ENCODE measurements around the gene VSNL1.

VSNL1 gene

DNA sequence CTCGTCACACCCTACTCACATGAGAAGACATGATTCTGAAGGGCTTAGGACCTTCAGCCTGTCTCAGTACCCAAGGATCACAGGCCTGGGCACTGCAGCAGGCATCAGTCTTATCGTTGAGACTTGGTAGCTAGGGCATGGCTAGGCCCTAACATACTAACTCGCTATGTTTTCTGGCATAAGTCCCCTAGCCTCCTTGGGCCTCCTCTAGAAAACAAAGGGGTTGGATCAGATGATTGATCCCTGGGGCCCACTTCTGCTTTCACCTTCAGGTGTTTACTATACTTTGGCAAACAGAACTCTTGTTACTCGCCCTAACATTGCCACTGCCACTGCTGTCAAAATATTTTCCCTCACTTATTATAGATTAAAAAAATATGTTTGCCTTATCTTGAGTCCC is 44.2 kb downstream of the VSNL1 start:
- DNase-seq: no peak

DNA sequence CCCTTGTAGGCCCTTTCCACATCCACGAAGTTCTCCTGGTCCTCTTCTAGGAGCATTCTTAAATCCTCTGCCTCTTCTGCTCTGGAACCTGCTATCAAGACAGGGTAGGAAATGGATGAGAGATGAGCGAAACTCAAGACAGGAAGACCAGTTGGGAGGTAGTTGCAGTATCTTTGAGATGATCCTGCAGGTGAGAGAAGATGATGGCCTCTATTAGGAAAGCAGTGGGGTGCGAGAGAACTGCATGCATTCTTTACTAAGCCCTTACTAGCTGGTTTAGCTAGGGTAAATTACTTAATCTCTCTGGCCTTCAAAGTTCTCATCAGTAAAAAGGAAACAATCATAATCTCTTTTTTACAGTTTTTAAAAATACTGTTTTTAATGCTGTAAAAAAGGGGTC is 47.0 kb downstream of the VSNL1 start:
- DNase-seq: no peak

DNA sequence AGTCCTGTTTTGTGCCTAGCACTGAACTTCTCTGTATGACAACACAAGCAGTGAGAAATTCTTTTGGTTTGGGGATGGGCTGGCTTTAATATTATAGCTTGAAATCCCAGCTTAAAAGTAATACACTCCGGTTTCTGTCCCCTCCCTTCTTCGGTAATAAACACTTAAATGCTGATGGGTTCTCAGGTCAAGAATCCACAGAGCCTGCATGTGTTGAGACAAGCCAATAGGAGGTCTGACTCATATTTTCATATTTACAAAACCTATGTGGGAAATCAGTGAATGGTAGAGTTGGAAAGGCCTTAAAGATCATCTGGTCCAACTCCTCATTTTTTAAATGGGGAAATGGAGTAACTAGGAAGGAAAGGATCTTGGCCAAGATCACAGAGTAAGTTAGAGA is 47.5 kb downstream of the VSNL1 start:
- DNase-seq: no peak

DNA sequence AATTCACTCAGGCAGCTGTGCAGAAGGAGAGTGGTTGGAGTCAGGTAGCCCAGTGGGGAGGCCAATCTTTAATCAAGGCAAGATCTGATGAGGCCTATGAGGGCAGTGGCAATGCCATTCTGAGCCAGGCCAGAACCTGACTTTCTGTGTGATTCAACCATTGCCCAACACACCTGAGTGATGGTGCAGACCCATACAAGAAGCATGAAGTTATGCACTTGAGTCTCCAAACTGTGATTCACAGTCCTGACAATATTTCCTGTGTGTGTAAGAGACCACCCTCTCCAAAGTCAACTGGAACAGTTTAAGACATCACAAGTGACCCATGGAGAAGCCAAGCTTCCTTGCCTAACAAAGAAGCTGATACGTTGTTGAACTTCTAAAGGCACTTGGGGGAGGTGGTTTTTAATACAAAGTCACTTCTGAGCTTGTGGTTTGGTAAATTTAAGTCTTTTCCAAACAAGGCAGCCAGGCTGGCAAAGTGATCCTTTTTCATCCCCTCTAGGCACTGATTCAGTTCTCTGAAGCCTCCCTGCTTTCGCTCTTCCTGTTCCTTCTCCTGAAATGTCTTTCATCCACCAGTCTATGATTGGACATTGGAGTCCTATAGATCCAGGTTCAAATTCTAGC is 49.0 kb downstream of the VSNL1 start:
- DNase-seq: no peak

DNA sequence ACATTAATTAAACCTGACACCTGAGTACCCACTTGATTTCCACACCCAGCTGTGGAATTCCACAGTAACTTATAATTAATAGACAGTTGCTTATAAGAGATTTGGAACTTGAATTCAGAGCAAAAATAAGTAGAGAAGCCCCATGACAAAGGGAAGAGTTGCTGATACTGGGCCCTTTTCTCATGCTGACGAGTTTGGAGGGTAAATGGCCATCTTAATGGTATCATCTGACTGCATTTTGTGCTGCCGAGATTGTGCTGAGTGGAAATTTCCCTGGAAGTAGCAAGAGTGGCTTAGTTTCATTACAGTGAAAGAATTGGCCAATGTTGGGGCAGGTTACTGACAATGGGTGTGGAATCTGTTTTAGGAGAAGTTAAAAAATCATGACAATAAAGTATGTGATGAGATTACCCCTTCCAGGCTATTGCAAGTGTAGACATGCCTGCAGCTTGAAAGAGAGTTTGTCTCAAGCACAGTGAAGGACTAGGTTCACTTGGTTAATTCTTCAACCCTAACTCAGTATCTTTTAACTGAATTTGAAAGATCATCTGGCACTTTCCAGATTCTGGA is 49.9 kb downstream of the VSNL1 start:
- no peak for DNase-seq

DNA sequence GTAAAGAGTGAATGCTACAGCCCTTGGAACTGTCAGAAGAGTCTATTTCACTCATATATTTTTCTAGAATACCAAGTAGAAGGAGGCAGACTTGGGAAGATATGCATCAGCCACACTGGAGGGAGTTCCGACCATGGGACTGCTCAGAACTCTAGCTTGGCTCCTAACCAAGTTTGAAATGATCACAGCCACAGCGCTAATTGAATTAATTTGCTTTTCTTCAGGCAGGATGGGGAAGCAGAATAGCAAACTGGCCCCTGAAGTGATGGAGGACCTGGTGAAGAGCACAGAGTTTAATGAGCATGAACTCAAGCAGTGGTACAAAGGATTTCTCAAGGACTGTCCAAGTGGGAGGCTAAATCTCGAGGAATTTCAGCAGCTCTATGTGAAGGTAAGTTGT is 51.4 kb downstream of the VSNL1 start:
- DNase-seq: no peak

DNA sequence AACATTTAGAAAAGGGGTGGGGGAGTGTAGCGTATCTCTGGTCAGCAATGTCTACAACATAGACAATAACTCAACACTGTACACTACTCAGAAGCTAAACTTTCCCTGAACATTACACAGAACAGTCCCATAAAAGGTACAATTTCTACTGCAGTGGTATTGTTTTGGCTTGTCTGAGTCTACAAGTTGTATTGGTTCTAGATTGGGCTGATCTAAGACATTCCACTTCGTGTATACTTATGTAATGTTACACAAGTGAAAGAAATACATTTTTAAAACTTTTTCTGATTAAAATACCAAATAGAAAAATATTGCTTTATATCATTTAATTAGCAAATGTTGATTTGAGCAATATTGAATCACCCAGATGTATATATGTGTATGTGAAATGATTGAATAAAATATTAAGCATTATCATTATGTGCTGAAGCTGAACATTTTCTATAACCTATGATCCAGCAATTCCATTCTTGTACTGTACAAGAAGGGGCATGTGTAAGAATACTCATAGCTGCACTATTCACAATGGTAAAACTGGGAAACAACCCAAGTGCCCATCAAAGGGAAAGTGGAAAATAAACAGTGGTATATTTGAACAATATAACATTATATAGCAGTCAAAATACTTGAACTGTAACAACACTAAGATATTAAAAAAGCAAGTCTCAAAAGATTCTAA is 52.4 kb downstream of the VSNL1 start:
- DNase-seq: no peak

DNA sequence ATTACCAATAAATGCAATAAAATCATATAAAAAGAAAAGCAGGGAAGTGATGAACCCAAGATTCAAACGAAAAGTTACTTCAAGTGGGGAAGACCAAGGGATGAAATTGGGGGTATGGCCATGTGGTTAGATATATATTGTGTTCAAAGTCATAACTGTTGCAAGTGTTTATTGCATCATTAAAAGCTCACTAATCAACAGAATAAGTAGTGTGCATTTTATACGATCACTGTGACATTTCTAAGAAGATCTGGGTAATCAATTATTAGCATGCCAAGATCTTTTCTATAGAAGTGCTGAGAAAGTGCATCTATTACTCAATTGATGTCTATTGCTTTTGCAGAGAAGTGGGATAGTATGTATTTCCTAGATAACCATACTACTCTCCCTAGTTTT is 52.9 kb downstream of the VSNL1 start:
- no peak for DNase-seq

DNA sequence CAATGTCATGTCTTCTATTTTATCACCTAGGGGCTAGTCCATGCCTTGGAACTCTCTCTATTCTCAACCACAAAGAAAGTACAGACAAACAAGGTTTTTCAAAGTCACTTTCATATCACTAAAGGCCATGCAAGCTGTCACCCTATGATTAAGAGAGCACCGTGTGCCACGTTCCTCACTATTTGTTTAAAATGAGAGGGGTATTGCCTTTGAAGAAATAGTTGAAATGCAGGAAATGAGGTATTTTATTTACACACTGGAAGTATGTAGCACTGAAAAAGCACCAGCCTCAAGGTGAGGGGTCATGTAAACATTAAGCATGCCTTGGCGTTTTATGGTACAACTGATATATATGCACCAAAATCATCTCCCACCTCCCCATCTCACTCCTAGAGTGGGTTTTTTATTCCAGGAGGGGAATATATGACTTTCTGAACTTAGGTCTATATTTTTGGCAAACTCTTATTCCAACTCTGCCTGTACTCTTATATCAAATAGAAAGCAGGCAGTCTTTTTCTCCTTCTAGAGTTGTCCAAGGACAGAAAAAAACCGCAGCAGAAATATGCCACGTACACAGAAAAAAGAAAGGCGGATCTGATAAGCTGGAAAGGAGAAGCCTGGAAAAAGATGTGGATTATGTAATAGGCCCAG is 53.5 kb downstream of the VSNL1 start:
- DNase-seq: no peak

DNA sequence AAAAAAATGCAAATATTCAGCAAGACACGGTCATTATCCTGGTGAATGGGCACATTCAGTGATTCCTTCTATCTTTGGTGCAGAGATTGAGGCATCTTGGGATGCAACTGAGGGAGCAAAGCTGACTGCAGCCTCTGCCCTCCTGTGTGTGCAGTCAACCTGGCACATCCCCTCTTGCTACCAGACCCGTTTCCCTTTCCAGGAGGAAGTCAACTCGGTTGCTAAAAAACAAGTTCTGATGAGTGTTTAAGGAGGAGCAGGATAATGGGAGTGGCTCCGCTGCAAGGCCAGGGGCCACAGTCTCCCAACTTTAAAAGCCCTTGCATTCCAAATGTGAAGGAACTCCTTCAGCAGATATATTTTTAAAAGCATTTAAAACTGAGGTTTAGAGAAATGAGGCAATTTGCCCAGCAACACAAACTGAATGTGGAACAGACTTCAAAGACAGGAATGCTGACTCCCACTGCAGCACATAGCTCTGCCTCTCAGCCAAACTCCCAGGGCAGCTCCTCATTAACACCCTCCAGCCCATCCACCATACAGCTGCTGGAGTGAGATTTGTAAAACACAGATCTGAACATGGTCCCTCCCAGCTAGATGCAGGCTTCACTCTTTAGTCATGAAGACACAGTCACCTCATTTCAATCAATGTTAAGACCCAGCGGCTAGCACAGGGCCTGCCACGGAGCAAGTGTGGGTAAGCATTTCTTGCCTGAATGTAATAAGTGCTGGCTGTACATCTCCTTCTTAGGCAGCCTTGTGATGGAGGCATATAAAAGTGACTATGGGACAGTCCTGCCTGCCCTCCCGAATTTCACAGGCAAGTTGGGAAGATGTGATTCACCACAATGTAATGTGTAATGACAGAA is 54.3 kb downstream of the VSNL1 start:
- no peak for DNase-seq

DNA sequence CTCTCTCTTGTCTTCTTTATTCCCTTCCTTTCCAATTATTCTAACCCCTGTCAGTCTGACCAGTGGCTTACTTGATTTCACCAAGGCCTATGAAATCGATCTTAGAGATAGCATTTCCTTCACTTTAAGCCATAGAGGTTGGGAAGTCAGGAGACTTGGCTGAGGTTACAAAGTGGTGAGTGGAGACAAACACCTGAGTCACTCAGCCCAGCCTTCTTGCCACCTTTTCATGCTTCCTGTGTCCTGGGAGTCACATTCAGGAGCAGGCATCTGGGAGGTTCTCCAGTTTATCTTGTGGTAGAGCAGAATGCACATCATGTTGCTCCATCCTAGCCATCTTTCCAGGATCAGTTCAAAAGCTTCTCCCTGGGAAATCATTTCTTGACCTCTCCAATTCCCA is 59.1 kb downstream of the VSNL1 start:
- no peak for DNase-seq

DNA sequence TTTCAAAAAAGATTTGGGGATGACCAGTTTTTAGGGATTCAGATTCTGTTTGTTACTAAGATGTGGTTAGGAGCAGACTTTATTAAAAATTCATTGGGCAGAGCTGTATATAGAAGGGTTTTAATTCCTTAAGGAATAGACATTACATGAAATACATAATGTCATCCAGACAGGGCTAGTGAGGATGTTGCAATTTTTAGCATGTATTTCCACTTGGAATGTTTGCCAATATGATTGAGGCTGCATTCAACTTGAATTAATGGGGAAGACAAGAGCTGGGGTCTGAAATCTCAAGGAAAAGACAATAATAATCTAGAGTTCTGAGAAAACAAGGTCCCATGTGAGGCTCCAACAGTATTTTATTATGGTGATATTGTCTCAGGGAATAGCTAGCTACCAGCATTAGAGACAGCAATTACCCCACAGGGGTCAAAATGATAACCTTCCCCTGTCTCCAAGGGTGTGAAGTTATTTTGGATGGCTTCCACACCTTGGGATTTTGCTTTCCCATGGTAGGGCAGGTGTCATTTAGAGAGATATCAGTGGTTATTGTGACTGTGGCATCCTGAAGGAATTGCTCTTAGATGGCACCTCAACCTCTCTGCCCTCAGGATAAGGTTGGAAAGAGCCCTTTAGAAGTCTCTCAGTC is 60.2 kb downstream of the VSNL1 start:
- DNase-seq: no peak

DNA sequence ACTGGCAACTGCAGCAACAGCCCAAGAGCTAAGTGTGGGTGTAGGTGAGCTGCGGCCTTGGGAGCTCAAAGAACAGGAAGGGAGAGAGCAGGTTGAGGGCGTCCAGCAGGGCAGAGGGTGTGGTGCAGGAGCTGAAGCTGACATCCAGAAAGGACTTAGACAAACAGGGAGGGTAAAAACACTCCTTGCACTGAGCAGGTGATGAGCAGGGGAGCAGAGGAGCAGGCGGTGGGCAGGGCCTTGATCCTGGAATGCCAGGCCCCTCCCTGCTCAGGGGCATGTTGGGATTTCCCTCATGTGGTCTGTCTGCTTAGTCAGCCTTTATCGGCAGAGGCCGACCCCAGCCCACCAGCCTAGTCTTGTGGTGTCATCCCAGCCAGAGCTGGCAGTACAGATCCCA is 63.6 kb downstream of the VSNL1 start:
- DNase-seq: no peak

DNA sequence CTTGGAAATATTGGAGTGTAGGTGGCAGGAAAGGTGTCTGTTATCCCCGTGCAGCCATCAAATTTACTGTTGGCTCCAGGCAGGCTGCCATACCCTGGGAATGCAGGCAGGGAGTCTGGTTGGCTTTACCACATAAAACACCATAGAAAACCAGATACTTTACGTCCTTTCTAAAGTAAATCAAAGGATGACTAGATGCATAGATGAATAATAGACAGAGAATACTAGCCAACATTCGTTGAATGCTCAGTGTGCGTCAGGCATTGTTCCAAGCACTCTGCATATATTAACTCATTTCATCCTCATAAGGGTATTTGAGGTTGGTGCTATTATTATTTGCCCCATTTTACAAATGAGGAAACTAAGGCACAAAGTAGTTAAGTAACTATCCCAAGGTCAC is 65.2 kb downstream of the VSNL1 start:
- no peak for DNase-seq

DNA sequence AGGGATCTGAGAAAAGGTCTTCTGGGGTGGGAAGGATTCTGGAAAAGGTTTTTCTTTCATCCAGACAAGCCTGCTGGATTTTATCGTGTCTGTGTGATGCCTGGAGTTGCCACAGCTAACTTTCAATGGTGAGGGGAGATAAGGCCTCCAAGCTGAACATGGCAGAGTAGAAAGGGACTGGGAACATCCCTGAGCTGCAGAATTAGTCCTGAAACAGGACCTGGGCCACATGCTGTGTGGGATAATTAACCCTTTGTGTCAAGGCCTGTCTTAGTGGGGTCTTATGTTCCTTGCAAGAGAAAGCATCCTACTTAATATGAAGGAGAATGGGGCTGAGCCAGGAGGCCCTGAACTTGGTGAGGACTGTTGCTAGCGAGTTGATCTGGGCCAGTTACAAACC is 66.4 kb downstream of the VSNL1 start:
- DNase-seq: no peak

DNA sequence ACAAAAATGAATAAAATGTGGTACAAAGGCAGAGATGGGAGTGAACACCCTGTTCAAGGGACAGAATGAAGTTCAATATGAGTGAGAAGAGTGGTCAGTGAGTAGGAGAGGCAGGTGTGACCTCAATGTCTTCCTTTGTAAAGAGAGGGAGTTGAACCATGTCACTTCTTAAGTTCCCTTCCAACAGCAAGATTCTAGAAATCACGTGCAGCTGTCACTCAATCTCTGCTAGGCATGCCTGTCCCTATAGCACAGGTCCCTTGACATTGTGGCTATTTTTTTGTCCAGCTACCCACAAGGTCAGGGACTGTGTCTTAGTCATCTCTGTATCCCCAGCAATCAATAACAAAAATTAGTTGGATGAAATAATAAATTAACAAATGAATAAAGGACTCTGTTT is 66.9 kb downstream of the VSNL1 start:
- no peak for DNase-seq

DNA sequence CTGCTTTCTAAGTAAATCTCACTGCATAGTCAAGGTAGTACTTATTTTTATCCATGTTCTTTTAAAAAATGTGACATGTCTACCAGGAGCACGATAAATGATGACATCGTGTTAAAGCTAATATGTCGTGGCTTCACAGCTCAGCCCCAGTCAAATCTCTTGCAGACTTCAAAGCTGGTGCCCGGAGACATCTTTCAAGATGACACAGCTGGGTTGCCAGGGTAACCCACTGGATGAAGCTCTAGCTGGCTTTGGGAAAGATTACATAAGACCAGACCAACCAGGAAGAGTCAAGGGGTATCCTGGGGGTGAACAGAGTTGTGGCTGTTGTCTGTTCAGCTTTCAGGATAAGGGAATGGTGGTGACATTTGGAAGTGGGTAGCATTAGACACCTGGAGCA is 67.8 kb downstream of the VSNL1 start:
- DNase-seq: no peak

DNA sequence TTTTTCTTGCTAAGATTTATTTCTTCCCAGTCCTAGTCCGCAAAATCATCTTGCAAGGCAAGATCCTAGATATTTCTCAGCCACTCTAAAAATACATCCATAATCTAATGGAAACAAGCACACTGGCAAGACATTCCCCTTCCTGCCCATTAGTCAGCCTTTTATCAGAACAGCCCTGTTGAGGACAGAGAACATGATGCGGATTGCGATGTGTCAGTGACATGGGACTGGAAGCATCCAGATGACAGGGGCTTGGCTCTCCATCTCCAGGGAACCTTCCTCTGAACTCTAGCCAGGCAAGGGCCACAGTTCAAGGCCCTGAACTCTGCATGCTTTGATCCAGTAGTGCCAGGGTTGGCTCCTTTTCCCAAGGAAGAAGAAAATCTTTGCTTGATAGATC is 70.0 kb downstream of the VSNL1 start:
- DNase-seq: no peak

DNA sequence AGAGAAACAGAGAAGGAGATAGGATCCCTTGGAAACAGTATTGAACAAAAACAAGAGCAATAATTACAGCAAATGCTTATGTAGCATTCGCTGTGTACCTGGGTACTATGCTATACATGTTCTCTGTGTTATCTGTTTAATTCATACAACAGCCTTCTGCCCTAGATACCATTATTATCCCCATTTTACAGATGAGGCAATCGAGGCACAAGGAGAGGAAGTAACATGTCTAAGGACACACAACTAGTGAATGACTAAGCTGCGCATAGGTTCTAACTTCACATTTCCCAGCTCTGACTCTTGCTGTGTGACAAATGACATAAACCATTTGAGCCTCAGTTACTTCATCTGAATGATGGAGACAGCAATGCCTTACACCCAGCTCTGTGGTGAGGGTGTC is 70.5 kb downstream of the VSNL1 start:
- no peak for DNase-seq

DNA sequence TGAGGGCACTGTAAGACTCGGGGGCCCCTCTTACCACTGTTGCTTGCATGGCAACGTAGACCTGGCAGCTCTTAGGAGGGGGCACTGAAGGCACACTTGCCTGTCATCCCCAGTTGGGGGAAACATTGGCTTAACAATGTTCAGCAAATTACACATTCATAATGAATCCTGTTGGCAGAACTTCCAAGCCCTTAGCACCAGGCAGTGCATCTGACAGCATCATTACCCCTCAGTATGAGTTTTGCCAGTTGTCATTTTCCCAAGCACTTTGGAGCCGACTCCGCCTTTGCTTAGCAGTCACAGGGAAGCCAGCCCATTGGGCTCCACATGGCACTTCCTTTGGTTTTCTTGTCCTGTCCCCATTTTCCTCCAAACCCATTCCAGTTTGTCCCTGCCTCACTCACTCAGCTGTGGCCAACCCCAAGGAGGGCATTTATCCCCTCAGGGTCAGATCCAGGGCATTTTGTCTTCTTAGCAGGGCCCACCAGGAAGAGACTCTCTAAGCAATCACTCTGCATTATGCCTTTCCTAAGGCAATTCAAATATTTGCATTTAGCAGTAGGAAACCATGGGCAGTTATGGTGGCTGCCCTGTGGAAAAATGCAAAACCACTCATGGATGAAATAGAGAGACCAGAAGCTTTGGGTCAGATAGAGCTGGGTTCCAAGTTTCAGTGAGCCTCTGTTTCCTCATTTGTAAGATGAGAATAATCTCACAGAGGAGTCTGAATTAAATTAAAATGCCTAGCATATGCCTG is 73.9 kb downstream of the VSNL1 start:
- no peak for DNase-seq

DNA sequence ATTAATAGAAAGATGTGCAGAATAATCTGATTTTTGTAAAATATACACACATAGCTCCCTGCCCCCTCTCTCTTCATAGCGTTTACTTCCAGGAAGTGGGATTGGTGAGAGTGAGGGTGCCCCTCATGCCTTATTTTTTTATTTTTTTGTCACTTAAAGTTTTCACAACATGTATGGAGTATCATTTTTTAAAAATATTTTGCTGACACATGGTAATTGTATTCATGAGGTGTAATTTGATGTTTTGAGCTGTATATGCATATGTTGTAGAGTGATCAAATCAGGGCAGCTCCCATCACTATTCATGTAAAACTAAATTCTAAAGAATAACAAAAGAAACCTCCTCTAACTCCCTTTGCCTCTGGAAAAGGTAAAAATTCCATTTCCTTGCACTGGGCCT is 74.7 kb downstream of the VSNL1 start:
- no peak for DNase-seq

DNA sequence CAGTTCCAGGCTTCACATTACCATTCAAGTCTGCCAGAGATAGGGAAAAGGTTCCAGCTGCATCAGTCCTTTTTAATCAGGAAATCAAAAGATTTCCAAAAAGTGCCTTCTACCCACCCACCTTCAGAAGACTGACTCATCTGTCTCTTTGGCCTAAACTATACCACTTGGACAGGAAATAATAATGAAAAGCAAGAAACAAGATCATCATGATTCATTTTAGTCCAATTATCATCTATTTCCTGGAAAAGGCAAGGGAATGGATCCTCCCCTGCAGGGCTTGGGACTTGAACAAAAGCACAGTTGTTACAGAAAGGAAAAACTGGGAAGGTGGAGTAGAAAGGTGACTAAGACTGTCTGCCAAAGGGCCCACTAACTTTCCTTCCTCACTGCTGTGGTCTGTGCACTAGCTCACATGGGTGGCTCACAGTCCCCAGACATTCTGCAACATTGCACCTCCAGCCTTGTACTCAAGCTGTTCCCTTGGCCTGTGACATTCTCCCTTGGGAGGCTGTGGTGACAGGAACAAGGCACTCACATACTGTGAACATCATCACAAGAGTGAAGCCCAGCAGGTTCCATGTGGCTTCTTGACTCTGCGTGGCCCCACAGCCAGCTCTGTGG is 75.3 kb downstream of the VSNL1 start:
- no peak for DNase-seq

All from stimulated activated CD4-positive, alpha-beta T cell treated with anti-CD3 and anti-CD28 coated beads, Interleukin-2, amount 100 ng/mL, for 48 hours (primary cell).